Neural cell (in vitro differentiated cells): ENCODE data around the gene PRICKLE2.

Experiments
- CTCF ChIP-seq: fragments of 450-650 bp; IDR thresholded peaks from 2 replicates; pipeline ENCODE4 v1.5.1; 2014; ENCODE audit warnings: antibody characterized with exemption, mild to moderate bottlenecking, moderate library complexity; ENCODE audit not compliant: poor library complexity, severe bottlenecking
- EP300 ChIP-seq: fragments of 450-650 bp; conservative IDR thresholded peaks from 2 replicates; pipeline ENCODE4 v1.6.1; 2014; ENCODE audit warnings: antibody characterized with exemption, mild to moderate bottlenecking, moderate library complexity; ENCODE audit not compliant: poor library complexity, severe bottlenecking
- EZH2 ChIP-seq: fragments of 200-600, 300-800 bp; shearing (Covaris generic), sonication (generic); IDR thresholded peaks from 2 replicates; pipeline ENCODE4 v1.6.1; 2014; ENCODE audit warnings: antibody characterized with exemption, low read length, borderline replicate concordance, mild to moderate bottlenecking; ENCODE audit not compliant: insufficient read depth, poor library complexity, severe bottlenecking
- MXI1 ChIP-seq: fragments of 450-650 bp; conservative IDR thresholded peaks from 2 replicates; pipeline ENCODE4 v1.6.1; 2014; ENCODE audit warnings: antibody characterized with exemption, mild to moderate bottlenecking; ENCODE audit not compliant: poor library complexity, severe bottlenecking
- POLR2AphosphoS5 ChIP-seq: IDR thresholded peaks from 2 replicates; pipeline ENCODE4 v1.6.1; 2012
- RAD21 ChIP-seq: fragments of 450-650 bp; conservative IDR thresholded peaks from 2 replicates; pipeline ENCODE4 v1.6.1; 2014; ENCODE audit warnings: antibody characterized with exemption, mild to moderate bottlenecking, moderate library complexity
- REST ChIP-seq: IDR thresholded peaks from 2 replicates; pipeline ENCODE4 v1.6.1; 2012; ENCODE audit warnings: borderline replicate concordance
- SMC3 ChIP-seq: fragments of 450-650 bp; conservative IDR thresholded peaks from 2 replicates; pipeline ENCODE4 v1.6.1; 2014; ENCODE audit warnings: antibody characterized with exemption, mild to moderate bottlenecking, moderate library complexity; ENCODE audit not compliant: poor library complexity

GRCh38 chr3:64129581-64129980 is 95.7 kb downstream of the PRICKLE2 start:
- TF ChIP-seq CTCF, result no peak
- no peak for TF ChIP-seq REST
- TF ChIP-seq POLR2AphosphoS5, result no peak
- TF ChIP-seq EZH2, result no peak
- TF ChIP-seq MXI1, result no peak
- no peak for TF ChIP-seq EP300
- TF ChIP-seq RAD21, result no peak
- no peak for TF ChIP-seq SMC3
